ENCODE measurements around the gene PTPRD.
A peak's percentile ranks its signal among the peaks of the same experiment; 100 is the strongest.

PTPRD gene

GRCh38 chr9:8539681-8540197 lies 2073.1 kb downstream of the PTPRD start:
- no peak for DNase-seq

GRCh38 chr9:8536845-8537244 lies 2076.0 kb downstream of the PTPRD start:
- no peak for DNase-seq

- DNase-seq = no peak
Observed at GRCh38 chr9:8534828-8535227, 2078.0 kb downstream of the PTPRD start.

DNA sequence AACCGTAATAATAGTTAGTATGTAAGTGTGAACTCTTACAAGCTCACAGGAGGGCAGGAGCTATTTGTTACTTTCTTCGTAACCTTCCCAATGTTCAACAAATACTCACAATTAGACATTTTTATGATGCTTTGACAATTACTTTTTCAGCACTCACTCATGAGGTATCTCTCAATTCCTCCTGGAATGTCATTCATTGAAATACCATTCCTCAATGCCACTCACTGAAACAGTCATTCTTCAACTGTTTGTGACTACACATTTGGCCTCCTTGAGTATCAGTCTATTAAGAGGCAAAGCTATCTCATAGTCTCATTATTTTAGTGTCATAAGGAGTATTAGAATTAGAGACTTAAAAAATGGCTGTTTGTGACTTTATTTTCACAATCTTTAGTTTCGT lies 2079.1 kb downstream of the PTPRD start:
- no peak for DNase-seq

DNA sequence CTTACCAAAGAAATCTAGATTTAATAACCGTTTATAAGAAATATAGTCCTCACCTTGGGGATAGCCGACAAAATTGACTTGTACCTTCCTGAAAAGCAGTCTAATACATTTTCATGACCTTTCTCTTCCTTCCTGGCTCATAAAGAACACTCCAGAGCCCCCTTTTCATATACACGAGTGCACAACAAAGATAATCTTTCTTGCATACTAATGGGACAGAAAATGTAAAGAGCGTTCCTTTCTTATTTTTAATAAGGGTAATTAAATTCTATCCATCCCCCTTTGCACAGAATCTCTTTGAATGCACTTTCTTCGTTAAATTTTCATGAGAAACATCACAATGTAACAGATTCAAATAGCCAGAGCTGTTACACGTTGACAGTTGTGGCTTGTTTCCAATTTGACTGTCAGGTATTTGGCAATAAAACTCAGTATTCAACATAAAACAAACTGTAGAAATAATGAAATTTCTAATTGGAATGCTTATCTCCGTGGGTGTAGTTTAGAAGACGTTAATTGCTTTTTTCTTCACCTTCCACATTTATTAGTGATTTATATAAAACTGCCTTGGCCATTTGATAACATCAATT lies 2080.9 kb downstream of the PTPRD start:
- DNase-seq = no peak

DNA sequence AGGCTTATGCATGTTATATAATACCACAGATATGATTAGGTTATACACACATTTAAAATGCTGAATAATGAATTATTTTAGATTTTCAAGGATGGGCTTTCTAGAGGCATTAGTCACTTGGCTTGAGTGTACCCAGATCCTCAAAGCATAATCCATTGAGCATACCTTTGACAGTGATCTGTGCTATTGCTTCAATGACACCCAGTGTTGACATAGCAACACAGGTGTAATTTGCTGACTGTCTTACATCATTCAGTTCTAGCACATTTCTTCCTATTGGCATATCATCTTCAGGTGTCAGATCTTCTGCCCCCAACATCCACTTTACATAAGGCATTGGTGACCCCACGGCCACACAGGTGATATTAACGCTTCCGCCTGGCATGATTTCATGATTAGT lies 2091.7 kb downstream of the PTPRD start:
- DNase-seq = no peak

DNA sequence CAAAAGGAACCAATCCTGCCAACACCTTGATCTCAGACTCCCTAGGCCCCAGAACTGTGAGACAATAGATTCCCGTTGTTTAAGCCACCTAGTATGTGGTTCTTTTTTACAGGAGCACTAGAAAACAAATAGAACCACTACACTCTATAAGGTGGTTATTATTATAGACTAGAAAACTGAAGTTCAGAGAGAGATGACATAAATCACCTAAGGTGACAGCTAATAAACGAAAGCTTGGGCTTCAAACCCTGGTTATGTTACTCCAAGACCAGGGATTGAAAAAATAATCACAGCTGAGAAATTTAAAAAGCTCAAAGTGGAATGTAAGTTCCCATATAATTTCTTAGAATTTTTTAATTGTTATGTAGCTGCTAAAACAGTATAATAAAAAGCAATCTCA lies 2097.1 kb downstream of the PTPRD start:
- DNase-seq = no peak

DNA sequence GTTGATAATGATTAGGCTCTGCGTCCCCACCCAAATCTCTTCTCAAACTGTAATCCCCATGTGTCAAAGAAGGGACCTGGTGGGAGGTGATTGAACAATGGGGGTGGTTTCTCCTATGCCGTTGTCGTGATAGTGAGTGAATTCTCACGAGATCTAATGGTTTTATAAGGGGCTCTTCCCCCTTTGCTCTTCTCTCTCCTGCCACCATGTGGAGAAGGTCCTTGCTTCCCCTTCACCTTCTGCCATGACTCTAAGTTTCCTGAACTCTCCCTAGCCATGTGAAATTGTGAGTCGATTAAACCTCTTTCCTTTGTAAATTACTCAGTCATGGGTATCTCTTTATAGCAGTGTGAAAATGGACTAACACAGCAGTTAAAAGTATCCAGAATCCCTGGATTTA lies 2098.0 kb downstream of the PTPRD start:
- peak; percentile 15 to 17 for DNase-seq

GRCh38 chr9:8508671-8509290 lies 2104.0 kb downstream of the PTPRD start:
- no peak for DNase-seq

- DNase-seq = no peak
Observed at GRCh38 chr9:8494571-8494970, 2118.2 kb downstream of the PTPRD start.

DNA sequence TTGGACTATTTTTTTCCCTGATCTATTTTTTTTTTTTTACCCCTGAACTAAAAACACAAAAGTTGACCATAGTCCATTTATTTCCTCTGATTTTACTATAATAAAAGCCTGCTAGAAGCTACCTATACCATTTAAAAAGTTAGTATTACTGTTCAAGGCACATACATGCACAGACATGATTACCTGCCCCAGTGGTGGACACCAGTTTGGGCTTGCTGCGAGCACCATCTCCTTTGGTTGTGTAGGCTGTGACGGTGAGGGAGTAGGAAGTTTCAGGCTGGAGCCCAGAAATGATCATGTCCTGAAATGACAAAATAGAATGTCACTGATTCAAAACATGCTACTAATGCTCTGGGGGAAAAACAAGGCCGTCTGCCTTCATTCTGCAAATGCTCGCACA lies 2120.1 kb downstream of the PTPRD start:
- no peak for DNase-seq

GRCh38 chr9:8492024-8492423 lies 2120.8 kb downstream of the PTPRD start:
- DNase-seq = peak in 1 of 2 experiments; percentile 10

DNA sequence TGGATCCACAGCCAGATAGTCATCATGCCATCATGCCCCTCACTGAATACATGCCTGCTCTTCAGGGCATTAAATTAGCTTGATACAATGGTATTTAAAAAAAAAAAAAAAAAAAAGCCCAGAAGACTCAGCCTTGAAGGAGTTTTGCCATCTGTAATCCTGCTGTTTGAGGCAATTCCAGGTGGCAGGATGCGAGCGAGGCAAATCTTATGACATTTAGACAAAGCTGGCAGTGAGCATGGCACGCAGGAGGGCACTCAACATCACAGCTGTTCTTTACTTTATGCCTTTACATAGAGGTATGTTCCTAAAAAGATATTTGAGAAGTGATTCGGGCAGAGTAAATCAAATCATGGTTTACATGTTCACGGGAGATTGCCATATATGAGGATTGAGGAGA lies 2121.2 kb downstream of the PTPRD start:
- DNase-seq = peak; percentile 81 to 95

DNA sequence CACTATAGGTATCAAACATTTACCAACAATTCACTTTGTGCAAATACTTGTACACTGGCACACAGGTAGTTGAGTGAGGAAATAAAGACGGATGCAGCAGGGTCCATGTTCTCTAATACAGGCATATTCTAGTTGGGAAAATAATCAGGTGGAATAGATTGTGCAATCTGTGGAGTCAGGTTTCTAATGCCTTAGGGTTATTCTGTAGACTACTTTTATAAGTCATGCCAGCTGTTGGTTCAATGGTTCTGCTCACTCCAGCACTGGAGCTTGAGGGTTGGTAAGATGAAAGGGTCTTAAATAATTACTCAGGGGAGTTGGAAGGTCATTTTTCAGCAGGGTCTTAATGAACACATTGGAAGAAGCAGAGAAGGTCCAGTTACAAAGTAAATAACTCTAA lies 2123.0 kb downstream of the PTPRD start:
- DNase-seq = peak; percentile 58 to 88

GRCh38 chr9:8486095-8486494 lies 2126.7 kb downstream of the PTPRD start:
- DNase-seq = peak; percentile 13 to 70

- no peak for DNase-seq
Observed at GRCh38 chr9:8484597-8485191, 2128.1 kb downstream of the PTPRD start.

DNA sequence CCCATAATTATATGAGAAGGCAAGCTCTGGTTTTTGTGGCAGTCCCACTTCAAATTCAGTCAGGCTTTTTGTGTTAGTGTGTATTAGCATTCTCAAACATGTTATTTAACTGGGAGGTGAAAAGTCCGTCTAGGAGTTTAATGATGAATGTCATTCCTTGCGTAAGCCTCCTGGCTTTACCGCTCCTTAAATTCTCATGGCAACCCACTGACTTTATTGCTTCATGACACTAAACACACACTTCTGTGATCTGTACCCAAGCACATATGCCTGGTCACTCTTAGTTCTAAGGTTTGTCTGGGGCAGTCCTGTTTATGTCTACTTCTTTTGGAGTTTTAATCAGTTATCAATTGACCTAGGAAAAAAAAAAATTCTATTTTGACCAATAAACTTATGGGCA lies 2135.4 kb downstream of the PTPRD start:
- no peak for DNase-seq

- no peak for DNase-seq
Observed at GRCh38 chr9:8474937-8475336, 2137.9 kb downstream of the PTPRD start.

- DNase-seq = no peak
Observed at GRCh38 chr9:8473244-8474020, 2139.4 kb downstream of the PTPRD start.

DNA sequence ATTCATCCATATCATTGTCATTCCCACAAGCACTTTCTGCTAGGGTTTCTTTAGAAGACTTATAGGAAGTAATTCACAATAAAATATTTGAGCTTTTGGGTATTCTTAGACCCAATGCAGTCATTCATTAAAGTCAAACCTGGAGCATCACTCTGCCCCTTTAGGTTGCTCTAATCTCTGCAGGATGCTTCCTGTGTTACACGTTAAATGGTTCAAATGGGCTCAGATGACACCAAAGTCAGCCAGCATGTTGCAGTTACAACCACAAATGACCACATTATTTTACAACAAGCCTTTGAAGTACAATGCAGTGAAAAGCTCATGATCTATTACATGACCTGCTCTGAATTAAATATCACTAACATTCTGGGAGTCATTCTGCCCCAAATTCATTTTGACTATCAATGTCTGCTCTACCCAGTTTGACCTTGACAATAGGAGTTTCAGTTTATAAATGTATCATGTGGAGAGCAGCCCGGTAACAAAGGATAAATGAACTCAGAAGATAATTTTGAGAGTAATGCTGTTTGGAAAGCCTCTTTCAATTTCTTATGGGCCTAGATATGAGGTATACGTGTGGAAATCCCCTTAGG lies 2144.7 kb downstream of the PTPRD start:
- no peak for DNase-seq

DNA sequence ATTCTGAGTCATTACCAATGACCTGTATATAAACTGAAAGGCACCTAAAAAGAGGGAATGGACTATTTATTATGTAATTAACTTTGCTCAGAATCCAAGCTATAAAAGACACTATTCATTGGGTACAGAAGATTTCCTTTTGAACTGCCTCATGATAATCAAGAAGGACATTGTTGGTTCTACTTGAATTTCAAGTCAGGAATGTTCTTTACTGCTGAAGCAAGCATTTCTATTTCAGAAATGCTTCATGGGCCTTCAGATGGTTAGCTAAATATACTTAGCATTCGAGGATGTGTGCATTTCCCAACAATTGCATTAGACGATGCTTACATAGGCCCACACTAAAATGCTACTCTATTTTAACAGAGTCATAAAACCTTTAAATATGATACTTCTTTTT lies 2155.0 kb downstream of the PTPRD start:
- DNase-seq = no peak

DNA sequence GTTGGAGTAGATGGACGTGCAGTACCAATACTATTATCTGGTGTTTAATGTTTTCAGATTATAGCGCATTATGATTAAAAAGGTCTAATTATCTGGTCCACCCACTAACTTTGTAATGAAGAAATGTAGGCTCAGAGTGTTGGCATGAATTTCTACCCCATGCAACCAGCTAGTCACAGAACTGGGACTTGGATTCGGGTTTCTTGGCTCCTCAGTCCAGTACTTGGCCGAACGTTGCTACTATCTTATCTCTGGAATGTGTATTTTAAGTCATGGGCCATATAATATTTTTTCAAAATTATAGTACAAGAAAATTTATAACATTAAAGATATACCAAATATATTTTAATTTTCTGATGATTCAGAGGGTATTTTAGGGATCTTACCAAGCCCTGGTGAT lies 2155.7 kb downstream of the PTPRD start:
- no peak for DNase-seq

DNA sequence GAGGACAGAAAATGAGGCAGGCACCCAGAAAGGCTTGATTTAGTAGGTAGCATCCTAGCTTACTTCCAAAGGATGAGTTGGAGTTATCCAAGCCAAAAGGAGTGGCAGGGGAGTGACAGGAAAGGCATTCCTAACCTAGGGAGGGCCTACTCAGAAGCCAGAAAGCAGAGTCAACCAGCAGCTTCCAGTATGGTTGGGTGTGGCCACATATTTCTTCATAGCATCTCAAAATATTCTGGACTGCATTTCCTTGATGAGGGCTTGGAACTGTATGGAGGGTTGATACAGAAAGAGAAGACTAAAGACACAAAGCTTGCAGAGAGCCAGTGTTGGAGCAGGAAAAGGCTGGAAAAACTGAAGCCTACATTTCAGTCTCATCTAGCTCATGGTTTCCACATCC lies 2156.5 kb downstream of the PTPRD start:
- no peak for DNase-seq

Measured in NCI-H524 (cell line).